H1 (cell line): ENCODE data around the gene INPP5K. TPM values are rescaled to one million over a fixed set of nuclear protein-coding genes. Genes with fewer than 3 reads are reported as not detected.

ENCODE experiments used
- CTCF ChIA-PET: fragments of 300-600 bp; sonication (Branson Sonifier 250); formaldehyde crosslinking; loops from one replicate; lab custom pipeline; 2021; ENCODE audit not compliant: partially characterized antibody; lab: Charles Lee
- POLR2A ChIA-PET: fragments of 300-600 bp; sonication (Branson Sonifier 250); formaldehyde crosslinking; loops from one replicate; lab custom pipeline; 2021; ENCODE audit warnings: inconsistent platforms; ENCODE audit not compliant: partially characterized antibody; lab: Charles Lee
- DNase-seq, 2 experiments: peaks; one replicate each; pipeline versions ENCODE4 v3.0.0 to v3.0.0-alpha.2; 2010 to 2022; ENCODE audit warnings: low spot score in 2 of 2, low read depth in 1 of 2, mixed read lengths in 1 of 2
- FAIRE-seq: peaks from 2 replicates; lab custom pipeline; 2011; peaks lifted over from hg19 to GRCh38; lab: Jason Lieb, UNC
- H2AFZ ChIP-seq: 2 replicates; pipeline ENCODE4 v1.8.1; 2012; ENCODE audit warnings: low read length, inconsistent platforms
- H2AK5ac ChIP-seq: 2 replicates; pipeline ENCODE4 v1.6.1; 2013; ENCODE audit warnings: low read depth, low read length
- H2BK120ac ChIP-seq: replicated peaks from 2 replicates; pipeline ENCODE3; 2013; ENCODE audit warnings: low read depth, low read length, inconsistent platforms
- H2BK12ac ChIP-seq: 2 replicates; pipeline ENCODE4 v1.6.1; 2013; ENCODE audit warnings: low read depth, low read length
- H2BK15ac ChIP-seq: 2 replicates; pipeline ENCODE4 v1.6.1; 2013; ENCODE audit warnings: low read length
- H2BK20ac ChIP-seq: 2 replicates; pipeline ENCODE4 v1.6.1; 2013; ENCODE audit warnings: low read length
- H2BK5ac ChIP-seq: 2 replicates; pipeline ENCODE4 v1.6.1; 2013; ENCODE audit warnings: low read depth, low read length
- H3K14ac ChIP-seq: 2 replicates; pipeline ENCODE4 v1.6.1; 2013; ENCODE audit warnings: inconsistent platforms; ENCODE audit not compliant: insufficient read length
- H3K18ac ChIP-seq: 2 replicates; pipeline ENCODE4 v1.6.1; 2013; ENCODE audit warnings: low read length; ENCODE audit errors: extremely low read depth
- H3K23ac ChIP-seq: 2 replicates; pipeline ENCODE4 v1.6.1; 2013; ENCODE audit warnings: inconsistent platforms; ENCODE audit not compliant: insufficient read length
- H3K23me2 ChIP-seq: 2 replicates; pipeline ENCODE4 v1.6.1; 2013; ENCODE audit warnings: low read depth, low read length
- H3K27ac ChIP-seq: 2 replicates; pipeline ENCODE4 v1.6.1; 2011; ENCODE audit warnings: low read depth, low read length, inconsistent platforms
- H3K27me3 ChIP-seq, 4 experiments: replicated peaks in 1 of 4; 1 replicate in 1 of 4; 2 replicates in 3 of 4; pipeline versions ENCODE4 v1.6.1 to v1.8.1; 2011 to 2013; ENCODE audit warnings: low read length in 3 of 4, mild to moderate bottlenecking in 3 of 4, inconsistent platforms in 2 of 4, mixed read lengths in 2 of 4, moderate library complexity in 1 of 4; ENCODE audit not compliant: control insufficient read depth in 3 of 4, insufficient read depth in 3 of 4; ENCODE audit errors: extremely low read depth in 1 of 4
- H3K36me3 ChIP-seq, 4 experiments: 2 replicates each; pipeline versions ENCODE4 v1.6.1 to v1.8.1; 2011 to 2013; ENCODE audit warnings: mild to moderate bottlenecking in 4 of 4, low read length in 3 of 4, moderate library complexity in 2 of 4, control low read depth in 1 of 4, inconsistent platforms in 1 of 4; ENCODE audit not compliant: insufficient read depth in 4 of 4, control insufficient read depth in 2 of 4
- H3K4ac ChIP-seq: replicated peaks from 2 replicates; pipeline ENCODE3; 2013; ENCODE audit warnings: low read length, low read depth, mixed read lengths, inconsistent platforms; ENCODE audit not compliant: insufficient read length
- H3K4me1 ChIP-seq, 4 experiments: replicated peaks in 1 of 4; 1 replicate in 1 of 4; 2 replicates in 3 of 4; pipeline versions ENCODE4 v1.6.1 to v1.8.1; 2011 to 2013; ENCODE audit warnings: low read length in 3 of 4, inconsistent platforms in 2 of 4, mixed read lengths in 1 of 4; ENCODE audit not compliant: insufficient read depth in 4 of 4, control insufficient read depth in 3 of 4
- H3K4me2 ChIP-seq, 2 experiments: 2 replicates each; pipeline versions ENCODE4 v1.6.1 to v1.8.1; 2011 to 2013; ENCODE audit warnings: low read depth in 2 of 2, low read length in 2 of 2, control low read depth in 1 of 2, inconsistent platforms in 1 of 2, mild to moderate bottlenecking in 1 of 2; ENCODE audit not compliant: insufficient read depth in 1 of 2
- H3K4me3 ChIP-seq, 4 experiments: fragments of 200-600, 300-600 bp in 1 of 4; sonication (generic), shearing (Covaris generic), sonication (Bioruptor Twin) in 1 of 4; 2 replicates each; pipeline versions ENCODE4 v1.5.1 to v1.8.1; 2011 to 2016; ENCODE audit warnings: low read length in 4 of 4, low read depth in 3 of 4, control low read depth in 2 of 4, inconsistent platforms in 2 of 4, mild to moderate bottlenecking in 2 of 4, mixed read lengths in 1 of 4, moderate library complexity in 1 of 4; ENCODE audit not compliant: insufficient read depth in 2 of 4; ENCODE audit errors: extremely low read depth in 1 of 4
- H3K56ac ChIP-seq: replicated peaks from 2 replicates; pipeline ENCODE3; 2013; ENCODE audit warnings: low read depth, mild to moderate bottlenecking, mixed read lengths, low read length, inconsistent platforms; ENCODE audit not compliant: insufficient read length
- H3K79me1 ChIP-seq: 2 replicates; pipeline ENCODE4 v1.6.1; 2013; ENCODE audit warnings: low read depth, low read length, control low read depth
- H3K79me2 ChIP-seq, 2 experiments: 2 replicates each; pipeline versions ENCODE4 v1.6.1 to v1.8.1; 2012 to 2013; ENCODE audit warnings: low read length in 2 of 2, mild to moderate bottlenecking in 2 of 2, inconsistent platforms in 1 of 2; ENCODE audit not compliant: insufficient read depth in 2 of 2, control insufficient read depth in 1 of 2
- H3K9ac ChIP-seq, 4 experiments: replicated peaks in 1 of 4; 1 replicate in 1 of 4; 2 replicates in 3 of 4; pipeline versions ENCODE4 v1.6.1 to v1.8.1; 2011 to 2013; ENCODE audit warnings: low read depth in 3 of 4, low read length in 3 of 4, control low read depth in 2 of 4, mild to moderate bottlenecking in 2 of 4, moderate library complexity in 2 of 4, inconsistent platforms in 1 of 4; ENCODE audit errors: extremely low read depth in 1 of 4
- H3K9me3 ChIP-seq, 2 experiments: 2 replicates each; pipeline versions ENCODE4 v1.6.1 to v1.8.1; 2012 to 2013; ENCODE audit warnings: mild to moderate bottlenecking in 2 of 2, moderate library complexity in 2 of 2, control low read depth in 1 of 2, inconsistent platforms in 1 of 2, low read depth in 1 of 2, low read length in 1 of 2, mixed read lengths in 1 of 2; ENCODE audit not compliant: insufficient read depth in 2 of 2
- H4K20me1 ChIP-seq, 2 experiments: replicated peaks in 1 of 2; 2 replicates each; pipeline versions ENCODE3 to v1.8.1; 2011 to 2013; ENCODE audit warnings: inconsistent platforms in 2 of 2, low read length in 2 of 2, mild to moderate bottlenecking in 1 of 2; ENCODE audit not compliant: insufficient read depth in 2 of 2, control insufficient read depth in 1 of 2
- H4K5ac ChIP-seq: 2 replicates; pipeline ENCODE4 v1.6.1; 2013; ENCODE audit warnings: low read length, low read depth, mixed read lengths, inconsistent platforms; ENCODE audit not compliant: insufficient read length
- H4K8ac ChIP-seq: 2 replicates; pipeline ENCODE4 v1.8.0; 2013; ENCODE audit warnings: mild to moderate bottlenecking, moderate library complexity, low read length, inconsistent platforms; ENCODE audit not compliant: insufficient read depth; ENCODE audit errors: extremely low read depth
- H4K91ac ChIP-seq: replicated peaks from 2 replicates; pipeline ENCODE3; 2013; ENCODE audit warnings: low read length, mixed read lengths, inconsistent platforms; ENCODE audit not compliant: insufficient read length
- BCL11A ChIP-seq, 2 experiments: IDR thresholded peaks; one replicate each; pipeline ENCODE4 v1.6.1; 2011; ENCODE audit warnings: low read depth in 2 of 2, low read length in 2 of 2, mild to moderate bottlenecking in 2 of 2
- FOSL1 ChIP-seq: IDR thresholded peaks from 2 replicates; pipeline ENCODE4 v1.6.1; 2011; ENCODE audit warnings: mild to moderate bottlenecking, low read depth, low read length, moderate library complexity; ENCODE audit not compliant: insufficient read depth
- JUN ChIP-seq: IDR thresholded peaks from 2 replicates; pipeline ENCODE4 v1.6.1; 2011; ENCODE audit warnings: low read depth, mild to moderate bottlenecking, improper control_type of control experiment, low read length
- POLR2AphosphoS5 ChIP-seq: IDR thresholded peaks from 2 replicates; pipeline ENCODE4 v1.6.1; 2011; ENCODE audit warnings: low read depth, low read length
- SIX5 ChIP-seq: IDR thresholded peaks from 2 replicates; pipeline ENCODE4 v1.6.1; 2011; ENCODE audit warnings: mild to moderate bottlenecking, low read depth, low read length
- TAF7 ChIP-seq: optimal IDR thresholded peaks from 2 replicates; pipeline ENCODE3; 2011; ENCODE audit warnings: low read depth, mild to moderate bottlenecking, inconsistent platforms, low read length, moderate library complexity, borderline replicate concordance
- TCF12 ChIP-seq: IDR thresholded peaks from 2 replicates; pipeline ENCODE4 v1.6.1; 2011; ENCODE audit warnings: low read depth, mild to moderate bottlenecking, low read length
- ZNF274 ChIP-seq: IDR thresholded peaks from 2 replicates; pipeline ENCODE4 v1.7.0; 2012; ENCODE audit warnings: low read length, borderline replicate concordance; ENCODE audit errors: extremely low read depth
- WGBS, 2 experiments: shearing (Covaris generic) in 1 of 2; methylation state at CpG; one replicate each; pipeline versions ENCODE4 v1.1.6 to v1.1.7; 2013 to 2015; ENCODE audit warnings: low lambda C conversion rate in 2 of 2, mixed read lengths in 2 of 2, inconsistent platforms in 1 of 2, low coverage in 1 of 2, missing lambda C conversion rate in 1 of 2; ENCODE audit not compliant: insufficient replicate concordance in 2 of 2, insufficient coverage in 1 of 2, insufficient read length in 1 of 2; ENCODE audit errors: extremely low coverage in 1 of 2, missing lambda C conversion rate in 1 of 2; 5-methylcytosine and 5-hydroxymethylcytosine counted together
- polyA plus RNA-seq, 7 experiments: library from polyadenylated mRNA; depleted of rRNA in 3 of 7; stranded (reverse) in 5 of 7; unstranded in 2 of 7; fragments of >200 nt in 5 of 7; fragments of 200-250 nt in 2 of 7; gene quantifications; 1 replicate in 5 of 7; 2 replicates in 1 of 7; 4 replicates in 1 of 7; pipeline versions ENCODE4 v1.2.1 to v1.2.3, GENCODE V29; 2011 to 2013; ENCODE audit warnings: missing spikeins in 2 of 7, mixed read lengths in 2 of 7
- total RNA-seq: library from RNA; stranded (reverse); fragmentation: NEBNext Ultra II Directional; extraction: Animal tissue kit (Norgen Biotek cat#: 25700); gene quantifications from 2 replicates; pipeline ENCODE4 v1.2.1, GENCODE V29; 2021
- TF ChIP-seq, protein P1 (sequence below): IDR thresholded peaks from 2 replicates; pipeline ENCODE4 v1.6.1; 2012; ENCODE audit warnings: inconsistent platforms
- TF ChIP-seq, protein P2 (sequence below), 3 experiments: IDR thresholded peaks; 1 replicate in 2 of 3; 2 replicates in 1 of 3; pipeline versions ENCODE4 v1.5.1 to v1.6.1; 2011; ENCODE audit warnings: low read length in 3 of 3, mild to moderate bottlenecking in 3 of 3, inconsistent platforms in 2 of 3, low read depth in 1 of 3, moderate library complexity in 1 of 3; ENCODE audit not compliant: insufficient read depth in 1 of 3; ENCODE audit errors: control extremely low read depth in 1 of 3

The INPP5K gene
- total and polyA plus RNA-seq, 2 of the 8 experiments (the other 6 are each of a cell fraction or from before 2014, with no cell fraction given) = 21.0 to 24.1 TPM

DNA sequence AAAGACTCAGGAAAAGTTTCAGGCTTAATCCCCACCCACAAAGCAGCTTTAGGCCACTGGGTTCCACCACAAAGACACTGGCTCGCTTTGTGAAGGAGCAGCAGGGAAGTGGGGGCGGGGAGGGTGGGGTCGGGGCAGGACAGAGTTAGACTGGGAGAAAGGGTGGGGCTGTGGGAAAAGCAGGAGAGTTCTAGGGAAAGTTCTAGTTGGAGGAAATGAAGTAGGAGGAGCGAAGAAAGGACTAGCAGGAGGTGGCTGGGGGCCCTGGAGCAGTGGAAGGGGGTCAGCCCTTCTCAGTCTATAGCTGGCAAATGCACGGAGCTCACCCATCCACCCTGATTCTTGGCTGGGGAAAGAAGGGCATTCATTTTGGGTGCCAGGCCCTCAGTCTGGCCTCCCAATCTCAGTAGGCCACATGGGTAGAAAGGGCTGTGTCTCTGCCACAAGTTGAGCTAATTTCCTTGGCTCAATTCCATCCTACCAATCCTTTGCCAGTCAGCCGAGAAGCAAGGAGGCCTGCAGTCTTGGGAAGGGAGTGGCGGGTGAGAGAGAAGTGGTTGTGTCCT, 4.6 kb downstream of the INPP5K start:
- no peak overlapping the region for H3K23ac ChIP-seq
- H4K20me1 ChIP-seq = peaks cover 0 to 3% of the 10 kb centered on the region in 2 experiments
- H3K9me3 ChIP-seq = no peaks in the 10 kb centered on the region
- H3K4ac ChIP-seq = no peak overlapping the region
- no peak overlapping the region for H2BK12ac ChIP-seq
- H2BK20ac ChIP-seq = no peak overlapping the region
- H4K5ac ChIP-seq = no peak overlapping the region
- no peak overlapping the region for H2AFZ ChIP-seq
- no peak overlapping the region for H4K8ac ChIP-seq
- no peak overlapping the region for H3K4me2 ChIP-seq
- H2AK5ac ChIP-seq = no peak overlapping the region
- no peak overlapping the region for H3K9ac ChIP-seq
- H3K36me3 ChIP-seq = no peaks in the 10 kb centered on the region; a peak in 4 of 8 replicates
- FAIRE-seq (no peak), DNase-seq (no peak)
- H3K14ac ChIP-seq = no peak overlapping the region
- H2BK5ac ChIP-seq = no peak overlapping the region
- WGBS, 2 experiments = 90% methylated on average over 4 of the region's 7 CpGs; no CpG with 5 or more reads in 1 of the 2 experiments
- no peaks in the 10 kb centered on the region for H3K27me3 ChIP-seq
- no peaks in the 10 kb centered on the region for H3K79me2 ChIP-seq
- H3K27ac ChIP-seq = no peak overlapping the region
- ChIA-PET CTCF (interaction anchor here (0.6 to 5.1 kb wide), 8 partner anchors 9 to 62 kb away, joined by 3 to 26 read pairs (median 5); no protein-coding TSS in a partner anchor), POLR2A (interaction anchor here (1.2 to 1.7 kb wide), 2 partner anchors 11 to 19 kb away, joined by 3 to 4 read pairs; partner anchors contain the start of gene MYO1C)
- H3K56ac ChIP-seq = no peak overlapping the region
- no peak overlapping the region for H2BK120ac ChIP-seq
- H4K91ac ChIP-seq = no peak overlapping the region
- no peak overlapping the region for H3K18ac ChIP-seq
- H3K79me1 ChIP-seq = peaks cover 3% of the 10 kb centered on the region; the same call in 1 of the 2 replicates
- no peak overlapping the region for H2BK15ac ChIP-seq
- peaks cover 0 to 6% (median 3%) of the 10 kb centered on the region in 4 experiments; a peak in 5 of 7 replicates for H3K4me1 ChIP-seq
- no peak overlapping the region for H3K4me3 ChIP-seq
- peaks cover 6% of the 10 kb centered on the region; the same call in 1 of the 2 replicates for H3K23me2 ChIP-seq
- TF ChIP-seq, protein P1, sequence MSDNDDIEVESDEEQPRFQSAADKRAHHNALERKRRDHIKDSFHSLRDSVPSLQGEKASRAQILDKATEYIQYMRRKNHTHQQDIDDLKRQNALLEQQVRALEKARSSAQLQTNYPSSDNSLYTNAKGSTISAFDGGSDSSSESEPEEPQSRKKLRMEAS = no peak
- TF ChIP-seq BCL11A (IDR thresholded peaks at IDR 0.05; ENCODE audit: low read depth in 2 of 2, low read length in 2 of 2) (no peak), SIX5 (no peak), TAF7 (no peak), POLR2AphosphoS5 (no peak), TCF12 (no peak), ZNF274 (no peak), JUN (no peak), FOSL1 (no peak)
- TF ChIP-seq, protein P2, sequence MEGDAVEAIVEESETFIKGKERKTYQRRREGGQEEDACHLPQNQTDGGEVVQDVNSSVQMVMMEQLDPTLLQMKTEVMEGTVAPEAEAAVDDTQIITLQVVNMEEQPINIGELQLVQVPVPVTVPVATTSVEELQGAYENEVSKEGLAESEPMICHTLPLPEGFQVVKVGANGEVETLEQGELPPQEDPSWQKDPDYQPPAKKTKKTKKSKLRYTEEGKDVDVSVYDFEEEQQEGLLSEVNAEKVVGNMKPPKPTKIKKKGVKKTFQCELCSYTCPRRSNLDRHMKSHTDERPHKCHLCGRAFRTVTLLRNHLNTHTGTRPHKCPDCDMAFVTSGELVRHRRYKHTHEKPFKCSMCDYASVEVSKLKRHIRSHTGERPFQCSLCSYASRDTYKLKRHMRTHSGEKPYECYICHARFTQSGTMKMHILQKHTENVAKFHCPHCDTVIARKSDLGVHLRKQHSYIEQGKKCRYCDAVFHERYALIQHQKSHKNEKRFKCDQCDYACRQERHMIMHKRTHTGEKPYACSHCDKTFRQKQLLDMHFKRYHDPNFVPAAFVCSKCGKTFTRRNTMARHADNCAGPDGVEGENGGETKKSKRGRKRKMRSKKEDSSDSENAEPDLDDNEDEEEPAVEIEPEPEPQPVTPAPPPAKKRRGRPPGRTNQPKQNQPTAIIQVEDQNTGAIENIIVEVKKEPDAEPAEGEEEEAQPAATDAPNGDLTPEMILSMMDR (IDR thresholded peaks at IDR 0.05; ENCODE audit: control extremely low read depth in 1 of 3, insufficient read depth in 1 of 3, low read depth in 1 of 3, low read length in 3 of 3) = no peak
